HG02763 (cell line): ENCODE data around the gene CACNG8.

Experiments used
- ATAC-seq: cut with Tn5 transposase; IDR thresholded peaks from one replicate; pipeline ENCODE4 v1.9.1; 2021; ENCODE audit warnings: mild to moderate bottlenecking, moderate library complexity; ENCODE audit not compliant: unreplicated experiment

Gene CACNG8

GRCh38 chr19:53961523-53962356, 997 bp upstream of the CACNG8 start:
- no peak for ATAC-seq

DNA sequence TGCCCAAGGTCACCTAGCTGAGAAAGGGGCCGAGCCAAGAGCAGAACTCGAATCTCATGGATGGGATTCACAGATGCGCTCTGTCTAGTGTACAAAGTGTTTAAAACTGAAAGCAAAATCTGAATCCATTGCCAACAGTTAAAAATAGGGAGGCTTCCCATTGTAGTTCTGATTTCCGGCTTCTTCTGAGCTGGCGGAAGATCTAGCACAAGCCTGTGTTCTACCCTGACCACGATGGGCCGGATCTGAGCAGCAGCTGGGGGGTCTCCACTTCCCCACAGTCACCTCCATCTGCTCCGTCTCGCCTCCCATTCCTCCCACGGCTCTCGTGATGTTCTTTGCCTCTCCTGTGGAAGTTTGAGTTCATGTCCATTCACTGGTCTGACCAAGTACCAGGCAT, 2.4 kb downstream of the CACNG8 start:
- no peak for ATAC-seq

GRCh38 chr19:53966931-53967330, 4.2 kb downstream of the CACNG8 start:
- ATAC-seq: no peak

- ATAC-seq: no peak
Observed at GRCh38 chr19:53969366-53969765, 6.6 kb downstream of the CACNG8 start.

GRCh38 chr19:53971673-53972072, 8.9 kb downstream of the CACNG8 start:
- no peak for ATAC-seq

GRCh38 chr19:53977429-53977990, 14.8 kb downstream of the CACNG8 start:
- ATAC-seq: no peak

DNA sequence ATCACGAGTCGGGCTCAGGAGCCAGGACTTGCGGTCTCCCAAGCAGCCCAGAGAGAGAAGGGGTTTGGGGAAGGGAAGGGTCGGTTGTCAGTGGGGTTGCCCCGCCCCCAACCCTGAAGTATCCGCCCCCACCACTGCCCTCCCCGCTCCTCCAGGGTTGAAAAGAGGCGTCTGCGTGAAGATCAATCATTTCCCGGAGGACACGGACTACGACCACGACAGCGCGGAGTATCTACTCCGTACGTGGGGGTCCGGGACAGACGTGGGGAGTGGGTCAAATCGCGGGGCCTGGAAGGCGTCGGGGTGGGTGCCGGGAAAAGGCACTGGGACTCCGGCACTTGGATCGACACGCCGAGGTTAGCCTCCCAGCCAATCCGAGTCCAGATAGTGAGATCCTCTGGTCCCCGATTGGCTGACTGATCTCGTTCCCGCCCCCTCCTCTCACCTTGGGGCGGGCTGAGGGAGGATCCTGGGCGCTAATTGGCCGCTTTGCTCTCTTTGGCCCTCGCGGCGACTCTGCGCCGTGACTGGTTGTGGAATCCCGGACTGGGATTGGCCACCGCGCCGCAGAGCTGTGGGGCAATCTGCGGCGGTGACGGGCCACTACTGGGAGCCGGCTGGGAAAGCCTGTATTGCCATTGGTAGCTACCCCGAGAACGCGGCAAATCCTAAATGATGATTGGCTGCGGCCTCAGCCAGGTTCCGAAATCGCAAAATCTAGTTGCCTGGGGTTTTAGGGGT, 15.4 kb downstream of the CACNG8 start:
- ATAC-seq: no peak

- no peak for ATAC-seq
Observed at GRCh38 chr19:53978975-53979801, 16.5 kb downstream of the CACNG8 start.

DNA sequence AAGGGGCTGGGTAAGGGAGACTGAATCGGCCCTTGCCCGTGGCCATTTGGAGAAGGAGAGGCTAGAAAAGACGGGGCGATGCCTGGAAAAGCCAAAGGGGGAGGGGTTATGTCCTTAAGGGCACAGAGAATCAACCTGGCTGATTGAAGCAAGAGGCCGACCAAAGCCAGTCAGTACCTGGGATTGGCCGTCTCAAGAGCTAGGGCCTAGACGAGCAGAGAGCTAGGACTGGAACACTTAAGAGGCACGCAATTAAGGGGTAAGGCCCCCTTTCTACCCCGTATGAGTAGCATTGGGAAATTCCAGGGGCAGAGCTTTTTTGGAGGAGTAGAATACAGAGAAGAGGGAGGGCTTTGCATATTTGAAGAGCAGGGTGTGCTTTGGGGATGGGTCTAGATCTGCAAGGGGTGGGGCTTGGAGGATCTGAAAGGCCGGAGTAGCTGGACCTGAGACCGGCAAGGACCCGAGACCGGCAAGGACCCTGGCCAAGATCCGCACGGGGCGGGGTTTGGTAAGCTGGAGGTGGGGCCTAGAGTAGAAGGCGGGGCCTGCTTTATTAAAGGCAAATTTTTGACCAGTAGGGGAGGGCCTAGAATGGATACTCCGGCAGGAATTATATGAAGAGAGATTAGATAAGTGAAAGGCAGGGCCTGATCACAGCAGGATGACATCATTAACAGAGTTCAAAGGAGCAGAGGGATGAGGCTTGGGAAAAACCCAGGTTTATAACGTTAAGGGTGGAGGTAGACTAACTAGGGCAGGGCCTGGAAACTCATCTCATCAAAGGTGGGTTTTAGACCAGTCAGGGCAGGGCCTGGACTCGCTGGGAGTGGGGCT, 18.0 kb downstream of the CACNG8 start:
- no peak for ATAC-seq

GRCh38 chr19:53981376-53981951, 18.7 kb downstream of the CACNG8 start:
- no peak for ATAC-seq

GRCh38 chr19:53982001-53982451, 19.3 kb downstream of the CACNG8 start:
- no peak for ATAC-seq

- ATAC-seq: no peak
Observed at GRCh38 chr19:53982611-53983010, 19.9 kb downstream of the CACNG8 start.

DNA sequence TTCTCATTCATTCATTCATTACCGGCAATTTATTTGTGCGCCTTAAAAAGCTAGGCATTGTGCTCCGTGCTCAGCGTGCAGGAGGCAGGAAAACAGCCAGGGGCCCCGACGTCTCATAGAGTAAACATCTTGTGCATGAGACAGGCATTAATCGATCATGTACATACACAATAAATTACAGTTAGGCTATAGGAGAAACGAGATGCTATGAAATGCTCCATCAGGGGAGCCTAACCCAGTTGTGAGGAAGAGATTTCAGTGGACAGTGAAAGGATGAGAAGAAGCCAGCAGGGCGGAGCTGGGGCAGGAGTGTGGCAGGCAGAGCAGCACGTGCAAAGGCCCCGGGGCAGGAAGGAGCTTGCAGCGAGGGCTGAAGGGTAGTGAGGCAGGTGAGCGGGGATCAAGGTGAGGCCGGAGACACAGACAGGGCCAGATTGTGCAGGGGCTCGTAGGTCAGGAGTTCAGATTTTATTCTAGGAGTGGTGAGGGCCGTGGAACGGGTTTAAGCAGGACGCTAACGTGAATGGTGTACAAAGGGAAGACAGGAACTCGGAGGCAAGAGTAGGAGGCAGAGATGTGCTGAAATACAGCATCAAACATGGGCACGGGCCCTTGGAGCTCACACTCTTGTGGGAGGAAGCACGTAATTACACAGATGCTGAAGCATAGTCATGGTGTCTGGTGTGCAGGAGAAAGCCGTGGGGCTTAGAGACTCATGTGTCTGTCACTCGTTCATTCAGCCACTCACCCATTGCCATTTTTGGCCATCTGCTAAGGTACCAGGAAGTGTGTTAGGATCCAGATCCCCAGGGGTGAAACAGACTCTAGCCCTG, 20.9 kb downstream of the CACNG8 start:
- ATAC-seq: no peak

DNA sequence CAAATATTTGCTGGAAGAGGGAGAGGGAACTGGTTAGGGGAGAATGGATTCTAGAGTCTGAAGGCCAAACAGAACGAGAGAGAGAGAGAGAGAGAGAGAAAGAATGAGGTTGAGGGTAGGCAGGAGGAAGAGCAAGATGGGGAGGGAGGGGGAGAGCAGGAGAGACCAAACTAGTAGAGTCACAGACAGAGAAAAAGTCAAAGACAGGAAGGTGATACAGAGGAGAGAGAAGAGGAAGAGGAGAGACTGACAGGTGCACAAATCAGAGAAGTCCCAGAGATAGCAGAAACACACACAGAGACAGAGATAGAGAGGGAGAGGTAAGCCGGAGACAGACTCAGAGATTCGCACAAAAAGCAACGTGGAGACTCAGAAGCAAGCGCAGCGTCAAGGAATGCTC, 23.1 kb downstream of the CACNG8 start:
- ATAC-seq: no peak

- no peak for ATAC-seq
Observed at GRCh38 chr19:53988981-53989380, 26.2 kb downstream of the CACNG8 start.

DNA sequence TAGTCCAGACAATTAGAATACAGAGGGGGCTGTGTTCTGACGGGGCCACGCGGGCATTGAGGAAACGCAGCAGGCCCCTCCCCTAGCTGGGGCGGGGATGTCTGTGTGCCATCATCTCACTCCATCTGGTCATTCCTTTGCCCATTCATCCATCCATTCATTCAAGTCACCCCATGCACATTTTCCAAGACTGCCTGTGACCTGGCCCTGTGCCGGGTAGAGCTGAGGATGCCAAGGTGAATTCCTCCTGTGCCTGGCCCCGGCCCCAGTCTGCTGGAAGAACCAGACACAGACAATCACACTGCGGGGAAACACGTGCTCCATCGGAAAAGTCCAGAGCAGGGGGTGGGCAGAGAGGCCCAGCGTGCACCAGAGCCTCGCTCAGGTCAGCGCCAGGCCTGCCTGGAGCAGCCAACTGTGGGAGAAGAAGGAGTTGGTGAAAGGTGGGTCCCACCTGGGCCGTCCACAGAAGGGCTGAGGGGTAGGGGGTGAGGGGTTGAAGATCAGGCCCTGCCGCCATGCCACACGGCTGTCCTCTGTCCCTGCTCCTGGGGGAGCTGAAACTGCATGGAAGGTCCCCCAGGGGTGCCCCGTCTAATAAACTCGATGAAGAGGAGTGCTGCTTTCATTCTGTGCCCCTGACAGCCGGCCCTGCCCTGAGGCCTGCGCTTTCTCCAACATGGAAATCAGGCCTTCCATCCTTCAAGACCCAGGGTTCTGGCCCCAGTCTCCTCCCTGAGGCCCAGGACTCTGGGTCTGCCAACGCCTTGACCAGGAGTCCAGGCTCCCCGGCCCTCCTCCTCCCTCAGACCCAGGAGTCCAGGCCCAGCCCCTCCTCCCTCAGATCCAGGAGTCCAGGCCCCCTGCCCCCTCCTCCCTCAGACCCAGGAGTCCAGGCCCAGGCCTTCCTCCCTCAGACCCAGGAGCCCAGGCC, 27.1 kb downstream of the CACNG8 start:
- ATAC-seq: no peak

GRCh38 chr19:53991224-53992113, 28.7 kb downstream of the CACNG8 start, which contains the start of gene CACNG6:
CACNG6 (plus strand) TSS chr19:53991637; CDS start chr19:53992878, 1,241 bp downstream.
- ATAC-seq: no peak
